Middle frontal gyrus (tissue), 1 donor: ENCODE results near the gene SSBP3.

Source experiments
- DNase-seq: peaks from one replicate; pipeline ENCODE4 v3.0.0-alpha.2; 2015; ENCODE audit warnings: low spot score; ENCODE audit errors: extremely low spot score

SSBP3 gene

GRCh38 chr1:54186056-54186455 is 220.1 kb downstream of the SSBP3 start:
- no peak for DNase-seq

- no peak for DNase-seq
Observed at GRCh38 chr1:54180701-54181360, 225.4 kb downstream of the SSBP3 start.

- no peak for DNase-seq
Observed at GRCh38 chr1:54178296-54179070, 227.7 kb downstream of the SSBP3 start.

- no peak for DNase-seq
Observed at GRCh38 chr1:54177726-54178125, 228.5 kb downstream of the SSBP3 start.

GRCh38 chr1:54176621-54177327 is 229.4 kb downstream of the SSBP3 start:
- DNase-seq = no peak
